HG03095 (cell line): ENCODE measurements around the gene SLC37A3.
"Not testable (repeated sequence)": the region's sequence is repeated elsewhere in the genome, so short reads cannot be mapped to it uniquely, and the experiment has no call there.

ENCODE experiments used
- ATAC-seq: cut with Tn5 transposase; IDR thresholded peaks from one replicate; pipeline ENCODE4 v1.9.1; 2021; ENCODE audit warnings: moderate library complexity; ENCODE audit not compliant: unreplicated experiment

SLC37A3 gene

GRCh38 chr7:140397784-140398750 lies at the start of gene SLC37A3:
SLC37A3 (minus strand) TSS chr7:140398530; CDS start chr7:140382526, 16,004 bp downstream.
- peak; percentile 98 for ATAC-seq

GRCh38 chr7:140447841-140448240 lies 49.5 kb upstream of the SLC37A3 start:
- no peak for ATAC-seq

- ATAC-seq: no peak
Measured at GRCh38 chr7:140446467-140446866, 48.1 kb upstream of the SLC37A3 start.

- ATAC-seq: no peak
Measured at GRCh38 chr7:140441519-140441918, 43.2 kb upstream of the SLC37A3 start.

- no peak for ATAC-seq
Measured at GRCh38 chr7:140440593-140440992, 42.3 kb upstream of the SLC37A3 start.

- no peak for ATAC-seq
Measured at GRCh38 chr7:140439359-140439758, 41.0 kb upstream of the SLC37A3 start.

- no peak for ATAC-seq
Measured at GRCh38 chr7:140435252-140435895, 37.0 kb upstream of the SLC37A3 start.

GRCh38 chr7:140433396-140433795 lies 35.1 kb upstream of the SLC37A3 start:
- ATAC-seq: no peak

- no peak for ATAC-seq
Measured at GRCh38 chr7:140426130-140426529, 27.8 kb upstream of the SLC37A3 start.

- ATAC-seq: no peak
Measured at GRCh38 chr7:140425718-140426117, 27.4 kb upstream of the SLC37A3 start.

GRCh38 chr7:140423501-140423900 lies 25.2 kb upstream of the SLC37A3 start:
- ATAC-seq: no peak

- ATAC-seq: no peak
Measured at GRCh38 chr7:140421521-140421920, 23.2 kb upstream of the SLC37A3 start.

GRCh38 chr7:140418653-140419052 lies 20.3 kb upstream of the SLC37A3 start:
- ATAC-seq: no peak

- ATAC-seq: not testable (repeated sequence)
Measured at GRCh38 chr7:140418156-140418472, 19.8 kb upstream of the SLC37A3 start.

- ATAC-seq: no peak
Measured at GRCh38 chr7:140417456-140418155, 19.3 kb upstream of the SLC37A3 start.

- ATAC-seq: no peak
Measured at GRCh38 chr7:140416560-140416959, 18.2 kb upstream of the SLC37A3 start.

- not testable (repeated sequence) for ATAC-seq
Measured at GRCh38 chr7:140415816-140416215, 17.5 kb upstream of the SLC37A3 start.

- no peak for ATAC-seq
Measured at GRCh38 chr7:140415361-140415760, 17.0 kb upstream of the SLC37A3 start.

- ATAC-seq: no peak
Measured at GRCh38 chr7:140404565-140405065, 6.3 kb upstream of the SLC37A3 start.

- no peak for ATAC-seq
Measured at GRCh38 chr7:140403878-140404564, 5.7 kb upstream of the SLC37A3 start, which contains the start of gene RAB19. RAB19 (plus strand) TSS chr7:140404058; CDS start chr7:140407647, 3,589 bp downstream.
